Activated CD4-positive, alpha-beta T cell treated with anti-CD3 and anti-CD28 coated beads for 24 hours (primary cell): Measurements from ENCODE around the gene ABCA9.

Experiments
- DNase-seq, 2 donors: peaks; one replicate each; pipeline ENCODE4 v3.0.0-alpha.2; 2020; ENCODE audit warnings: low read depth in 2 of 2

The ABCA9 gene

GRCh38 chr17:69065113-69065512 is 4.4 kb upstream of the ABCA9 start:
- DNase-seq = no peak

- no peak for DNase-seq
Measured at GRCh38 chr17:69064476-69064875, 3.7 kb upstream of the ABCA9 start.

GRCh38 chr17:69064001-69064400 is 3.3 kb upstream of the ABCA9 start:
- DNase-seq = no peak

- no peak for DNase-seq
Measured at GRCh38 chr17:69062860-69063581, 2.3 kb upstream of the ABCA9 start.

GRCh38 chr17:69061721-69062556 is 1.2 kb upstream of the ABCA9 start:
- no peak for DNase-seq

GRCh38 chr17:69059458-69060175 is 1.1 kb downstream of the ABCA9 start:
- no peak for DNase-seq

- DNase-seq = no peak
Measured at GRCh38 chr17:69058165-69058564, 2.6 kb downstream of the ABCA9 start.

GRCh38 chr17:69057280-69057679 is 3.4 kb downstream of the ABCA9 start:
- DNase-seq = no peak

GRCh38 chr17:69056179-69056823 is 4.4 kb downstream of the ABCA9 start:
- DNase-seq = no peak

- DNase-seq = no peak
Measured at GRCh38 chr17:69055334-69055733, 5.4 kb downstream of the ABCA9 start.

- no peak for DNase-seq
Measured at GRCh38 chr17:69050999-69051775, 9.5 kb downstream of the ABCA9 start.

- no peak for DNase-seq
Measured at GRCh38 chr17:69048634-69049033, 12.1 kb downstream of the ABCA9 start.

GRCh38 chr17:69047368-69048263 is 13.1 kb downstream of the ABCA9 start:
- no peak for DNase-seq

GRCh38 chr17:69046121-69046807 is 14.5 kb downstream of the ABCA9 start:
- DNase-seq = no peak

GRCh38 chr17:69045646-69046045 is 15.1 kb downstream of the ABCA9 start:
- DNase-seq = no peak

GRCh38 chr17:69044371-69044770 is 16.4 kb downstream of the ABCA9 start:
- no peak for DNase-seq

- no peak for DNase-seq
Measured at GRCh38 chr17:69043098-69043734, 17.5 kb downstream of the ABCA9 start.

GRCh38 chr17:69042308-69042707 is 18.4 kb downstream of the ABCA9 start:
- no peak for DNase-seq

- no peak for DNase-seq
Measured at GRCh38 chr17:69031839-69032238, 28.9 kb downstream of the ABCA9 start.
